HEK293 (cell line): ENCODE measurements around the gene SELPLG.

ENCODE experiments used
- CTCF ChIA-PET: fragments of 350-600 bp; formaldehyde crosslinking; extraction: SDS; loops from one replicate; lab custom pipeline; 2021; ENCODE audit warnings: antibody characterized with exemption; lab: Yijun Ruan, JAX
- POLR2A ChIA-PET: fragments of 300-600 bp; formaldehyde crosslinking; extraction: SDS; loops from one replicate; lab custom pipeline; 2020; ENCODE audit warnings: antibody characterized with exemption, inconsistent platforms; lab: Yijun Ruan, JAX
- H3K27ac ChIP-seq: fragments of 200-500 bp; sonication (Bioruptor generic); 2 replicates; pipeline ENCODE4 v1.5.1; 2014; ENCODE audit warnings: low read depth, low read length, control low read depth, inconsistent platforms; ENCODE audit errors: extremely low read depth
- H3K36me3 ChIP-seq, 2 experiments: fragments of 200-500 bp in 1 of 2; sonication (Bioruptor generic) in 1 of 2; 1 replicate in 1 of 2; 2 replicates in 1 of 2; pipeline ENCODE4 v1.5.1; 2014 to 2017; ENCODE audit warnings: inconsistent platforms in 2 of 2, low read length in 2 of 2; ENCODE audit not compliant: control insufficient read depth in 2 of 2, insufficient read depth in 1 of 2
- H3K4me1 ChIP-seq: fragments of 200-500 bp; sonication (Bioruptor generic); 2 replicates; pipeline ENCODE4 v1.5.1; 2014; ENCODE audit warnings: mild to moderate bottlenecking, low read length, inconsistent platforms; ENCODE audit not compliant: control insufficient read depth, insufficient read depth
- H3K4me3 ChIP-seq: 2 replicates; pipeline ENCODE4 v1.5.1; 2011; ENCODE audit warnings: low read depth, mild to moderate bottlenecking, control low read depth, low read length, moderate library complexity
- H3K9me3 ChIP-seq: fragments of 200-500 bp; sonication (Bioruptor generic); 2 replicates; pipeline ENCODE4 v1.5.1; 2014; ENCODE audit warnings: low read depth, low read length, inconsistent platforms; ENCODE audit not compliant: control insufficient read depth, insufficient read depth
- IKZF3 ChIP-seq: fragments of 450-650 bp; IDR thresholded peaks from 2 replicates; pipeline ENCODE4 v1.5.0; 2018; ENCODE audit warnings: missing biosample characterization, mild to moderate bottlenecking, missing genetic modification characterization, moderate library complexity
- KLF1 ChIP-seq: fragments of 450-650 bp; formaldehyde crosslinking; IDR thresholded peaks from 2 replicates; pipeline ENCODE4 v1.5.1; 2016; ENCODE audit warnings: missing biosample characterization, missing genetic modification characterization
- MEIS1 ChIP-seq: sonication (generic); formaldehyde crosslinking; IDR thresholded peaks from 2 replicates; pipeline ENCODE4 v1.8.1; 2022; ENCODE audit warnings: missing genetic modification reagents, mild to moderate bottlenecking, borderline replicate concordance
- MZF1 ChIP-seq: fragments of 450-650 bp; formaldehyde crosslinking; IDR thresholded peaks from 2 replicates; pipeline ENCODE4 v1.5.1; 2017; ENCODE audit warnings: missing biosample characterization, missing genetic modification characterization, borderline replicate concordance
- SP7 ChIP-seq: fragments of 450-650 bp; formaldehyde crosslinking; IDR thresholded peaks from 2 replicates; pipeline ENCODE4 v1.5.1; 2016; ENCODE audit warnings: missing biosample characterization, missing genetic modification characterization
- WT1 ChIP-seq: fragments of 450-650 bp; formaldehyde crosslinking; IDR thresholded peaks from 2 replicates; pipeline ENCODE4 v1.5.1; 2016; ENCODE audit warnings: missing biosample characterization, missing genetic modification characterization
- ZBTB17 ChIP-seq: fragments of 450-650 bp; formaldehyde crosslinking; IDR thresholded peaks from 2 replicates; pipeline ENCODE4 v1.5.1; 2016; ENCODE audit warnings: missing biosample characterization, missing genetic modification characterization
- ZBTB8A ChIP-seq: fragments of 450-650 bp; formaldehyde crosslinking; IDR thresholded peaks from 2 replicates; pipeline ENCODE4 v1.5.1; 2016; ENCODE audit warnings: missing biosample characterization, missing genetic modification characterization
- ZFP69B ChIP-seq: fragments of 450-650 bp; formaldehyde crosslinking; IDR thresholded peaks from 2 replicates; pipeline ENCODE4 v1.5.1; 2016; ENCODE audit warnings: missing biosample characterization, missing genetic modification characterization
- ZIC2 ChIP-seq: fragments of 450-650 bp; formaldehyde crosslinking; IDR thresholded peaks from 2 replicates; pipeline ENCODE4 v1.5.1; 2016; ENCODE audit warnings: missing biosample characterization, missing genetic modification characterization
- ZNF214 ChIP-seq: fragments of 450-650 bp; formaldehyde crosslinking; IDR thresholded peaks from 2 replicates; pipeline ENCODE4 v1.5.1; 2017; ENCODE audit warnings: missing biosample characterization, mild to moderate bottlenecking, missing genetic modification characterization, borderline replicate concordance
- ZNF394 ChIP-seq: fragments of 450-650 bp; formaldehyde crosslinking; IDR thresholded peaks from 2 replicates; pipeline ENCODE4 v1.5.1; 2016; ENCODE audit warnings: missing biosample characterization, missing genetic modification characterization, mild to moderate bottlenecking, moderate library complexity, borderline replicate concordance
- ZNF561 ChIP-seq: fragments of 450-650 bp; IDR thresholded peaks from 2 replicates; pipeline ENCODE4 v1.5.1; 2018; ENCODE audit warnings: missing biosample characterization, missing genetic modification characterization, borderline replicate concordance
- ZNF660 ChIP-seq: fragments of 450-650 bp; IDR thresholded peaks from 2 replicates; pipeline ENCODE4 v1.5.1; 2018; ENCODE audit warnings: missing biosample characterization, mild to moderate bottlenecking, missing genetic modification characterization
- ZSCAN16 ChIP-seq: fragments of 450-650 bp; formaldehyde crosslinking; IDR thresholded peaks from 2 replicates; pipeline ENCODE4 v1.5.1; 2016; ENCODE audit warnings: missing biosample characterization, missing genetic modification characterization
- ZSCAN30 ChIP-seq: fragments of 450-650 bp; IDR thresholded peaks from 2 replicates; pipeline ENCODE4 v1.5.1; 2018; ENCODE audit warnings: missing biosample characterization, mild to moderate bottlenecking, missing genetic modification characterization, moderate library complexity
- TF ChIP-seq, protein P1 (sequence below): fragments of 450-650 bp; formaldehyde crosslinking; IDR thresholded peaks from 2 replicates; pipeline ENCODE4 v1.5.1; 2016; ENCODE audit warnings: missing biosample characterization, missing genetic modification characterization
- TF ChIP-seq, protein P2 (sequence below): fragments of 450-650 bp; formaldehyde crosslinking; IDR thresholded peaks from 2 replicates; pipeline ENCODE4 v1.5.1; 2016; ENCODE audit warnings: missing biosample characterization, missing genetic modification characterization
- TF ChIP-seq, protein P3 (sequence below): fragments of 450-650 bp; IDR thresholded peaks from 2 replicates; pipeline ENCODE4 v1.5.1; 2018; ENCODE audit warnings: missing biosample characterization, mild to moderate bottlenecking, missing genetic modification characterization
- TF ChIP-seq, protein P4 (sequence below): fragments of 450-650 bp; formaldehyde crosslinking; IDR thresholded peaks from 2 replicates; pipeline ENCODE4 v1.5.1; 2016; ENCODE audit warnings: missing biosample characterization, missing genetic modification characterization

The SELPLG gene

DNA sequence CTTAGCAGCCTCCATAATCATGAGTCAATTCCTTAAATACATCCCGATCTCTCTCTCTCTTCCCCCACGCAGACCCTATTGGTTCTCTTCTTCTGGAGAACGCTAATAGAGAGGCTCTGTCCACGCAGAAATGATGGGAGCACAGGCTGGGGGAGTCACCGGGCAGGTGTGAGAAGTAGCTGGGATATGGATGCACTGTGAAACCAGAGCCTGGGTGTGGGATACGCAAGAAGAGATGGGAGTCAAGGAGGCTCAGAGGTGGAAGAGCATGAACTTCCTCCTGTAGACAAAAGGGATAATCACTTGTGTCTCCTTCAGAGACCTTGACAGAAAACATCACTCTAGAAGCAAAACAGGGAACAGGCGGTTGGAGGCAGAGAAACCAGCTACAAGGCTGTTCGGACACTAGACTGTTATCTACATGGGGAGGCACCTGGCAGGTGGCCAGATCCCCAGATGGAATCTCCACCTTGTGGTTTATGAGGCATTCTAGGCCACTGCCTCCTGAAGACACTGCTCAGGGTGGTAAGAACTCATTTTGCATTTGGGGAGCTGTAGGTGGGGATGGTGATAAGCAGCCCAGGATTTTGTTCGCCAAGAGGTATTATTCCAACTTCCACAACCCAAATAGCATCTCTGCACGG is 7.2 kb upstream of the SELPLG start:
- Histone ChIP-seq H3K27ac (no peak overlapping the region), H3K4me1 (no peaks in the 10 kb centered on the region), H3K9me3 (no peaks in the 10 kb centered on the region), H3K36me3 (peaks cover 0 to 18% of the 10 kb centered on the region in 2 experiments; a peak in 1 of 3 replicates), H3K4me3 (no peak overlapping the region)
- TF ChIP-seq ZSCAN30 (peak; percentile 45; the same call in 1 of the 2 replicates), ZBTB8A (tag by site-specific recombination) (no peak), ZIC2 (0 out of 2 replicates have a peak, but pooled peaks have one; percentile 25), ZNF660 (tag by site-specific recombination) (0 out of 2 replicates have a peak, but pooled peaks have one; percentile 40), ZBTB17 (peak; percentile 46; the same call in 1 of the 2 replicates), IKZF3 (tag by site-specific recombination) (peak; percentile 41; the same call in 1 of the 2 replicates), ZNF561 (tag by site-specific recombination) (0 out of 2 replicates have a peak, but pooled peaks have one; percentile 25), ZNF214 (no peak), MEIS1 (no peak), ZSCAN16 (tag by site-specific recombination) (0 out of 2 replicates have a peak, but pooled peaks have one; percentile 49), KLF1 (peak; percentile 21; the same call in 1 of the 2 replicates), SP7 (tag by site-specific recombination) (peak; percentile 19; the same call in 1 of the 2 replicates), ZNF394 (tag by site-specific recombination) (peak; percentile 36; the same call in 1 of the 2 replicates), WT1 (tag by site-specific recombination) (peak; percentile 61; the same call in 1 of the 2 replicates), MZF1 (tag by site-specific recombination) (peak; percentile 85; the same call in 1 of the 2 replicates), ZFP69B (no peak)
- TF ChIP-seq, protein P1, sequence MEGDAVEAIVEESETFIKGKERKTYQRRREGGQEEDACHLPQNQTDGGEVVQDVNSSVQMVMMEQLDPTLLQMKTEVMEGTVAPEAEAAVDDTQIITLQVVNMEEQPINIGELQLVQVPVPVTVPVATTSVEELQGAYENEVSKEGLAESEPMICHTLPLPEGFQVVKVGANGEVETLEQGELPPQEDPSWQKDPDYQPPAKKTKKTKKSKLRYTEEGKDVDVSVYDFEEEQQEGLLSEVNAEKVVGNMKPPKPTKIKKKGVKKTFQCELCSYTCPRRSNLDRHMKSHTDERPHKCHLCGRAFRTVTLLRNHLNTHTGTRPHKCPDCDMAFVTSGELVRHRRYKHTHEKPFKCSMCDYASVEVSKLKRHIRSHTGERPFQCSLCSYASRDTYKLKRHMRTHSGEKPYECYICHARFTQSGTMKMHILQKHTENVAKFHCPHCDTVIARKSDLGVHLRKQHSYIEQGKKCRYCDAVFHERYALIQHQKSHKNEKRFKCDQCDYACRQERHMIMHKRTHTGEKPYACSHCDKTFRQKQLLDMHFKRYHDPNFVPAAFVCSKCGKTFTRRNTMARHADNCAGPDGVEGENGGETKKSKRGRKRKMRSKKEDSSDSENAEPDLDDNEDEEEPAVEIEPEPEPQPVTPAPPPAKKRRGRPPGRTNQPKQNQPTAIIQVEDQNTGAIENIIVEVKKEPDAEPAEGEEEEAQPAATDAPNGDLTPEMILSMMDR (tag by site-specific recombination), result 0 out of 2 replicates have a peak, but pooled peaks have one; percentile 29
- TF ChIP-seq, protein P2, sequence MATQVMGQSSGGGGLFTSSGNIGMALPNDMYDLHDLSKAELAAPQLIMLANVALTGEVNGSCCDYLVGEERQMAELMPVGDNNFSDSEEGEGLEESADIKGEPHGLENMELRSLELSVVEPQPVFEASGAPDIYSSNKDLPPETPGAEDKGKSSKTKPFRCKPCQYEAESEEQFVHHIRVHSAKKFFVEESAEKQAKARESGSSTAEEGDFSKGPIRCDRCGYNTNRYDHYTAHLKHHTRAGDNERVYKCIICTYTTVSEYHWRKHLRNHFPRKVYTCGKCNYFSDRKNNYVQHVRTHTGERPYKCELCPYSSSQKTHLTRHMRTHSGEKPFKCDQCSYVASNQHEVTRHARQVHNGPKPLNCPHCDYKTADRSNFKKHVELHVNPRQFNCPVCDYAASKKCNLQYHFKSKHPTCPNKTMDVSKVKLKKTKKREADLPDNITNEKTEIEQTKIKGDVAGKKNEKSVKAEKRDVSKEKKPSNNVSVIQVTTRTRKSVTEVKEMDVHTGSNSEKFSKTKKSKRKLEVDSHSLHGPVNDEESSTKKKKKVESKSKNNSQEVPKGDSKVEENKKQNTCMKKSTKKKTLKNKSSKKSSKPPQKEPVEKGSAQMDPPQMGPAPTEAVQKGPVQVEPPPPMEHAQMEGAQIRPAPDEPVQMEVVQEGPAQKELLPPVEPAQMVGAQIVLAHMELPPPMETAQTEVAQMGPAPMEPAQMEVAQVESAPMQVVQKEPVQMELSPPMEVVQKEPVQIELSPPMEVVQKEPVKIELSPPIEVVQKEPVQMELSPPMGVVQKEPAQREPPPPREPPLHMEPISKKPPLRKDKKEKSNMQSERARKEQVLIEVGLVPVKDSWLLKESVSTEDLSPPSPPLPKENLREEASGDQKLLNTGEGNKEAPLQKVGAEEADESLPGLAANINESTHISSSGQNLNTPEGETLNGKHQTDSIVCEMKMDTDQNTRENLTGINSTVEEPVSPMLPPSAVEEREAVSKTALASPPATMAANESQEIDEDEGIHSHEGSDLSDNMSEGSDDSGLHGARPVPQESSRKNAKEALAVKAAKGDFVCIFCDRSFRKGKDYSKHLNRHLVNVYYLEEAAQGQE, result no peak
- TF ChIP-seq, protein P3, sequence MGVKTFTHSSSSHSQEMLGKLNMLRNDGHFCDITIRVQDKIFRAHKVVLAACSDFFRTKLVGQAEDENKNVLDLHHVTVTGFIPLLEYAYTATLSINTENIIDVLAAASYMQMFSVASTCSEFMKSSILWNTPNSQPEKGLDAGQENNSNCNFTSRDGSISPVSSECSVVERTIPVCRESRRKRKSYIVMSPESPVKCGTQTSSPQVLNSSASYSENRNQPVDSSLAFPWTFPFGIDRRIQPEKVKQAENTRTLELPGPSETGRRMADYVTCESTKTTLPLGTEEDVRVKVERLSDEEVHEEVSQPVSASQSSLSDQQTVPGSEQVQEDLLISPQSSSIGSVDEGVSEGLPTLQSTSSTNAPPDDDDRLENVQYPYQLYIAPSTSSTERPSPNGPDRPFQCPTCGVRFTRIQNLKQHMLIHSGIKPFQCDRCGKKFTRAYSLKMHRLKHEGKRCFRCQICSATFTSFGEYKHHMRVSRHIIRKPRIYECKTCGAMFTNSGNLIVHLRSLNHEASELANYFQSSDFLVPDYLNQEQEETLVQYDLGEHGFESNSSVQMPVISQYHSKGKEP (tag by site-specific recombination), result 0 out of 2 replicates have a peak, but pooled peaks have one; percentile 15
- TF ChIP-seq, protein P4, sequence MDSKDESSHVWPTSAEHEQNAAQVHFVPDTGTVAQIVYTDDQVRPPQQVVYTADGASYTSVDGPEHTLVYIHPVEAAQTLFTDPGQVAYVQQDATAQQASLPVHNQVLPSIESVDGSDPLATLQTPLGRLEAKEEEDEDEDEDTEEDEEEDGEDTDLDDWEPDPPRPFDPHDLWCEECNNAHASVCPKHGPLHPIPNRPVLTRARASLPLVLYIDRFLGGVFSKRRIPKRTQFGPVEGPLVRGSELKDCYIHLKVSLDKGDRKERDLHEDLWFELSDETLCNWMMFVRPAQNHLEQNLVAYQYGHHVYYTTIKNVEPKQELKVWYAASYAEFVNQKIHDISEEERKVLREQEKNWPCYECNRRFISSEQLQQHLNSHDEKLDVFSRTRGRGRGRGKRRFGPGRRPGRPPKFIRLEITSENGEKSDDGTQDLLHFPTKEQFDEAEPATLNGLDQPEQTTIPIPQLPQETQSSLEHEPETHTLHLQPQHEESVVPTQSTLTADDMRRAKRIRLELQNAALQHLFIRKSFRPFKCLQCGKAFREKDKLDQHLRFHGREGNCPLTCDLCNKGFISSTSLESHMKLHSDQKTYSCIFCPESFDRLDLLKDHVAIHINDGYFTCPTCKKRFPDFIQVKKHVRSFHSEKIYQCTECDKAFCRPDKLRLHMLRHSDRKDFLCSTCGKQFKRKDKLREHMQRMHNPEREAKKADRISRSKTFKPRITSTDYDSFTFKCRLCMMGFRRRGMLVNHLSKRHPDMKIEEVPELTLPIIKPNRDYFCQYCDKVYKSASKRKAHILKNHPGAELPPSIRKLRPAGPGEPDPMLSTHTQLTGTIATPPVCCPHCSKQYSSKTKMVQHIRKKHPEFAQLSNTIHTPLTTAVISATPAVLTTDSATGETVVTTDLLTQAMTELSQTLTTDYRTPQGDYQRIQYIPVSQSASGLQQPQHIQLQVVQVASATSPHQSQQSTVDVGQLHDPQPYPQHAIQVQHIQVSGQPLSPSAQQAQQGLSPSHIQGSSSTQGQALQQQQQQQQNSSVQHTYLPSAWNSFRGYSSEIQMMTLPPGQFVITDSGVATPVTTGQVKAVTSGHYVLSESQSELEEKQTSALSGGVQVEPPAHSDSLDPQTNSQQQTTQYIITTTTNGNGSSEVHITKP (tag by site-specific recombination), result peak; percentile 76
- ChIA-PET CTCF (interaction anchor here (0.8 to 5.4 kb wide), 5 partner anchors 18 to 164 kb away, joined by 3 to 35 read pairs (median 3); no protein-coding TSS in a partner anchor), POLR2A (interaction anchor here (0.6 to 1.5 kb wide), 4 partner anchors 10 to 80 kb away, joined by 3 to 4 read pairs (median 4); partner anchors contain the start of genes ISCU and SART3)
